Neutrophil (primary cell): ENCODE measurements around the gene UBA3.

Experiments used
- H3K27ac ChIP-seq: fragments of 200-600 bp; sonication (generic); 2 replicates; pipeline ENCODE4 v1.5.1; 2016; ENCODE audit warnings: mild to moderate bottlenecking, moderate library complexity
- H3K27me3 ChIP-seq: fragments of 200-600 bp; sonication (generic); 2 replicates; pipeline ENCODE4 v1.6.0; 2016; ENCODE audit warnings: mild to moderate bottlenecking
- H3K36me3 ChIP-seq: fragments of 200-600 bp; sonication (generic); 2 replicates; pipeline ENCODE4 v1.5.1; 2017
- H3K4me1 ChIP-seq, 2 experiments: fragments of 200-600 bp in 1 of 2; sonication (generic) in 1 of 2; 1 replicate in 1 of 2; 2 replicates in 1 of 2; pipeline versions ENCODE4 v1.5.1 to v1.6.1; 2013 to 2016; ENCODE audit warnings: low read depth in 1 of 2, low read length in 1 of 2, mild to moderate bottlenecking in 1 of 2, moderate library complexity in 1 of 2; ENCODE audit not compliant: control insufficient read depth in 1 of 2, insufficient read depth in 1 of 2
- H3K4me3 ChIP-seq, 2 experiments: fragments of 200-600 bp in 1 of 2; sonication (generic) in 1 of 2; 1 replicate in 1 of 2; 2 replicates in 1 of 2; pipeline ENCODE4 v1.5.1; 2013 to 2016; ENCODE audit warnings: low read depth in 1 of 2, low read length in 1 of 2, mild to moderate bottlenecking in 1 of 2, moderate library complexity in 1 of 2
- H3K9me3 ChIP-seq: fragments of 200-600 bp; sonication (generic); 2 replicates; pipeline ENCODE4 v1.5.1; 2016
- TF ChIP-seq, protein P1 (sequence below): fragments of 200-600 bp; sonication (generic); IDR thresholded peaks from 2 replicates; pipeline ENCODE4 v1.5.1; 2016; ENCODE audit warnings: antibody characterized with exemption

Gene UBA3

DNA sequence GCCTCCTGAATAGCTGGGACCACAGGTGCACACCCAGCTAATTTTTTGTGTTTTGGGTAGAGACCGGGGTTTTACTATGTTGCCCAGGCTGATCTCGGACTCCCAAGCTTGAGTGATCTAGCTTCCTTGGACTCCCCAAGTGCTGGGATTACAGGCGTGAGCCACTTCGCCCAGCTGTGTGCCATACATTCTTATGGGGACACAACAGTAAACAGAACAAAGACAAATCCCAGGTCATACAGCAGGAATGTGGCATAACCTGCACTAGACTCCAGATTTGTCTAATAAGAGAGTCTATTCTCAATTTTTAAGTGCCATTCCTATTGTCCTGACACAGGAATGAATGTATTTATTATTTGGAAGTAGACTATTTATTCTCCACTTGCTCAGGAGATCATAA lies 22.2 kb upstream of the UBA3 start:
- Histone ChIP-seq H3K9me3 (no peaks in the 10 kb centered on the region), H3K27ac (no peak overlapping the region), H3K4me3 (no peak overlapping the region), H3K27me3 (no peaks in the 10 kb centered on the region), H3K4me1 (no peaks in the 10 kb centered on the region), H3K36me3 (peaks cover 49% of the 10 kb centered on the region)
- TF ChIP-seq, protein P1, sequence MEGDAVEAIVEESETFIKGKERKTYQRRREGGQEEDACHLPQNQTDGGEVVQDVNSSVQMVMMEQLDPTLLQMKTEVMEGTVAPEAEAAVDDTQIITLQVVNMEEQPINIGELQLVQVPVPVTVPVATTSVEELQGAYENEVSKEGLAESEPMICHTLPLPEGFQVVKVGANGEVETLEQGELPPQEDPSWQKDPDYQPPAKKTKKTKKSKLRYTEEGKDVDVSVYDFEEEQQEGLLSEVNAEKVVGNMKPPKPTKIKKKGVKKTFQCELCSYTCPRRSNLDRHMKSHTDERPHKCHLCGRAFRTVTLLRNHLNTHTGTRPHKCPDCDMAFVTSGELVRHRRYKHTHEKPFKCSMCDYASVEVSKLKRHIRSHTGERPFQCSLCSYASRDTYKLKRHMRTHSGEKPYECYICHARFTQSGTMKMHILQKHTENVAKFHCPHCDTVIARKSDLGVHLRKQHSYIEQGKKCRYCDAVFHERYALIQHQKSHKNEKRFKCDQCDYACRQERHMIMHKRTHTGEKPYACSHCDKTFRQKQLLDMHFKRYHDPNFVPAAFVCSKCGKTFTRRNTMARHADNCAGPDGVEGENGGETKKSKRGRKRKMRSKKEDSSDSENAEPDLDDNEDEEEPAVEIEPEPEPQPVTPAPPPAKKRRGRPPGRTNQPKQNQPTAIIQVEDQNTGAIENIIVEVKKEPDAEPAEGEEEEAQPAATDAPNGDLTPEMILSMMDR = no peak

DNA sequence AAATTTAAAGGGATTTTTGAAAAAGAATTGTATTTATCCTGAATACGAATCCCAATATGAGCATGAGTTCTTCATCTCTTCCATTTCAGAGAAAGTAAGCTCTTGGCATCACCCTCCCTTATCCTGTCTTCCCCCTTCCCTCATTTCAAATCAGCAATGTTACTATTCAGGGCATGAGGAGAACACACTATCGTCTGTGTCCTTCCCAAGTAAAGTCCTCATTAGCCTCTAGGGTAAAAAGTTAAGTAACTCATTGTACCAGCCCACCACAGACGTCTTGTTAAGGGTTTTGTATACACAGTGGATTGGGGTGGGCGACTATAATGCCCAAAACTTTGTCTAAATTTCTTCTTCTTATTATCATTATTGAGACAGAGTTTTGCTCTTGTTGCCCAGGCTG lies 19.4 kb upstream of the UBA3 start:
- Histone ChIP-seq H3K27me3 (no peaks in the 10 kb centered on the region), H3K36me3 (peaks cover 37% of the 10 kb centered on the region), H3K27ac (no peak overlapping the region), H3K4me1 (peaks cover 6 to 9% of the 10 kb centered on the region in 2 experiments), H3K4me3 (no peak overlapping the region), H3K9me3 (no peaks in the 10 kb centered on the region)
- TF ChIP-seq, protein P1 = no peak

DNA sequence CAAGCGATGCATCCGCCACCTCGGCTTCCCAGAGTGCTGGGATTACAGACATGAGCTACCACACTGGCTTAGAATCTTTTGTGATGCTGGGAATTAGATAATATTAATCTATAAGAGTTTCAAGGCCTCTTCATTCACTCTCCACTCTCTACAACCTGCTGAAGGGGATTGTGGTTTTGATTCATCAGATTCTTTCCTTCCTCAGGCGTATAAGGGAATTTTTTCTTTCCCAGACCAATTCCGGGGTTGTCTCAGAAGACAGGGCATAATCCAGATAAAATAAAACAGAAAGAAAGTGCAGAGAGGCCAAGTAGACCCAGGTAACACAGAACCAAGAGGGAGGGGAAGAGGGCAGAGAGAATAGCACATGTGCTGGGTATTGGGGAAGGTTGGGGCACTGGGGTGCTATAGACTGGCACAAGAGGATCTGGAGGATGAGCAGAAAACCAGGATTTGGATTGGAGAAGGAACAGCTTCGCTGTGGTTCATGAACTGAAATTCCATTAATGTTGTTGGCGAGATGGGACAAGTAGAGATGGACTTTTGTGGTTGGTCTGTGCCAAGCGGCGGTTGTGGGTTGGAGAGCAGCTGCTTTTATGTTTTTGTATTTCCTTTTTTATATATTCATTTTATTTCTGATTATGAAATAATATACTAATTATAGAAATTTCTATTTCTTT lies 17.4 kb upstream of the UBA3 start:
- TF ChIP-seq, protein P1 = no peak
- peaks cover 25 to 30% of the 10 kb centered on the region in 2 experiments for H3K4me1 ChIP-seq
- no peak overlapping the region for H3K27ac ChIP-seq
- no peaks in the 10 kb centered on the region for H3K9me3 ChIP-seq
- H3K4me3 ChIP-seq = no peak overlapping the region
- H3K36me3 ChIP-seq = peaks cover 17% of the 10 kb centered on the region
- no peaks in the 10 kb centered on the region for H3K27me3 ChIP-seq

DNA sequence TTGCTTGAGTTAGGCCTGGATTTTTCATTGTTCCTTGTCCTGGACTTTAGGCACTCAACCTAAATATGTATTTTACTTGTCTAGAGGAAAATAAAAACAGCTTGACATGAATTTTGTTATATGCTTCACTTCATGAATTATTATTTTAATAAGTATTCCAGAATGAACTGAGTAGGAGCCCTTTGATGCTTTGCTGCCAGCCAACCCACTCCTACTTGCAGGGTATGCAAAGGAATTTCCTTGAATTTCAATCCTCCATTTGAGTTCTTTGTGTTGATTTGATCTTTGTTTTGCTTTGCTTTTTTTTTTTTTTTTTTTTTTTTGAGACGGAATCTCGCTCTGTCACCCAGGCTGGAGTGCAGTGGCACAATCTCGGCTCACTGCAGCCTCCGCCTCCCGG lies 16.1 kb upstream of the UBA3 start:
- Histone ChIP-seq H3K36me3 (peaks cover 7% of the 10 kb centered on the region), H3K4me1 (peaks cover 38 to 42% of the 10 kb centered on the region in 2 experiments), H3K27ac (peak overlapping the region; percentile 54), H3K27me3 (no peaks in the 10 kb centered on the region), H3K9me3 (no peaks in the 10 kb centered on the region), H3K4me3 (no peak overlapping the region)
- TF ChIP-seq, protein P1 = no peak

DNA sequence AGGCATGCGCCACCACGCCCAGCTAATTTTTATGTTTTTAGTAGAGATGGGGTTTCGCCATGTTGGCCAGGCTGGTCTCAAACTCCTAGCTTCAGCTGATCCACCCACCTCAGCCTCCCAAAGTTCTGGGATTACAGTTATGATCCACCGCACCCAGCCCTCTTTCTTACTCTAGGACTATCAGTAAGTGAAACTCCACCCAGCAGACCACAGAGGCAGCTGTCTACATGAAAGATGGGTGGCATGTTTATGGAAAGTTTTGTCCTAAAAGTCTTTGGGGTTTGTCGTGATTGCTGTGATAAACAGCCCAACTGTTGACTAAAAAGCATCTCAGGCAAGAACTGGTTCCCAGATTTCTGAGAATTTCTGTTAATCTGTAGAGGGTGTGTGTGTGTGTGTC lies 15.5 kb upstream of the UBA3 start:
- Histone ChIP-seq H3K4me3 (no peak overlapping the region), H3K4me1 (peaks cover 44 to 49% of the 10 kb centered on the region in 2 experiments), H3K36me3 (peaks cover 7% of the 10 kb centered on the region), H3K9me3 (no peaks in the 10 kb centered on the region), H3K27ac (peak overlapping the region; percentile 54), H3K27me3 (no peaks in the 10 kb centered on the region)
- TF ChIP-seq, protein P1 = no peak
